Measurements from ENCODE around the gene C4A. TPM values are rescaled to one million over a fixed set of nuclear protein-coding genes. Genes with fewer than 3 reads are reported as not detected.

The C4A gene
- total and polyA plus RNA-seq, 2 of the 8 experiments (the other 6 are each of a cell fraction or from before 2014, with no cell fraction given): 0.62 to 2.4 TPM

DNA sequence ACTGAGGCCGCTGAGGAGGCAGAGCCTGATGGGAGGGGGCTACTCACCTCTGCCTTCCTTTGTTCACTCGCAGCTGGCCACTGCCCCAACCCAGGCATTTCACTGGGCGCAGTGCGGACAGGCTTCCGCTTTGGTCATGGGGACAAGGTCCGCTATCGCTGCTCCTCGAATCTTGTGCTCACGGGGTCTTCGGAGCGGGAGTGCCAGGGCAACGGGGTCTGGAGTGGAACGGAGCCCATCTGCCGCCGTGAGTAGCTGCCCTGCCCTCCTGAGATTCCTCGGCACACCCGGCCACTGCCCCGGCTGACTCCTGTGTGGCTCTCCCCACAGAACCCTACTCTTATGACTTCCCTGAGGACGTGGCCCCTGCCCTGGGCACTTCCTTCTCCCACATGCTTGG, 48.3 kb upstream of the C4A start (continued):
- TF ChIP-seq NRF1 (IDR thresholded peaks at IDR 0.05; ENCODE audit: low read depth, low read length) (no peak), ASH2L (IDR thresholded peaks at IDR 0.05; ENCODE audit: low read length) (no peak), GABPA (IDR thresholded peaks at IDR 0.05; ENCODE audit: borderline replicate concordance, insufficient read depth, low read length) (no peak), TAF7 (optimal IDR thresholded peaks at IDR 0.05; ENCODE audit: borderline replicate concordance, low read depth, low read length) (no peak), RAD21 (IDR thresholded peaks at IDR 0.05 in 1 of 2, conservative IDR thresholded peaks at IDR 0.05 in 1 of 2; ENCODE audit: low read depth in 2 of 2, low read length in 2 of 2) (no peak), CEBPB (IDR thresholded peaks at IDR 0.05; ENCODE audit: low read depth, low read length) (no peak), RFX5 (IDR thresholded peaks at IDR 0.05; ENCODE audit: borderline replicate concordance, low read depth, low read length) (no peak), SP1 (IDR thresholded peaks at IDR 0.05; ENCODE audit: low read depth, low read length) (no peak)

All from H1 (cell line).